Natural killer cell (primary cell): ENCODE measurements around the gene INPP5F. TPM values are rescaled to one million over a fixed set of nuclear protein-coding genes. Genes with fewer than 3 reads are reported as not detected.

Experiments
- ATAC-seq, 3 donors: fragments of 150-1000 bp in 2 of 3; fragments of 200-7000 bp in 1 of 3; cut with Tn5 transposase; 1 replicate in 1 of 3; 2 replicates in 2 of 3; pipeline ENCODE4 v1.10.0; 2021; ENCODE audit warnings: mild to moderate bottlenecking in 2 of 3, moderate library complexity in 2 of 3
- DNase-seq, 2 donors: peaks; one replicate each; pipeline versions ENCODE4 v3.0.0 to v3.0.0-alpha.2; 2013 to 2021; ENCODE audit warnings: mixed read lengths in 1 of 2
- H3K27ac ChIP-seq: one replicate; pipeline ENCODE4 v1.5.1; 2013; ENCODE audit warnings: mild to moderate bottlenecking, low read length
- H3K27me3 ChIP-seq: one replicate; pipeline ENCODE4 v1.6.1; 2013; ENCODE audit warnings: low read length; ENCODE audit not compliant: control insufficient read depth, insufficient read depth
- H3K36me3 ChIP-seq: one replicate; pipeline ENCODE4 v1.6.1; 2013; ENCODE audit warnings: low read length; ENCODE audit not compliant: control insufficient read depth, insufficient read depth
- H3K4me1 ChIP-seq: one replicate; pipeline ENCODE4 v1.6.1; 2013; ENCODE audit warnings: low read length; ENCODE audit not compliant: control insufficient read depth, insufficient read depth
- H3K4me3 ChIP-seq: one replicate; pipeline ENCODE4 v1.5.1; 2013; ENCODE audit warnings: low read length
- H3K9me3 ChIP-seq: one replicate; pipeline ENCODE4 v1.6.1; 2013; ENCODE audit warnings: low read length; ENCODE audit not compliant: control insufficient read depth, insufficient read depth
- H3K27ac Mint-ChIP-seq, 2 donors: one replicate each; pipeline ENCODE4 v1.8.0; 2022; ENCODE audit warnings: mild to moderate bottlenecking in 2 of 2, mixed read lengths in 2 of 2, moderate library complexity in 1 of 2
- H3K27me3 Mint-ChIP-seq, 2 donors: one replicate each; pipeline ENCODE4 v1.8.0; 2022; ENCODE audit warnings: low read depth in 2 of 2, mixed read lengths in 2 of 2
- H3K36me3 Mint-ChIP-seq: one replicate; pipeline ENCODE4 v1.8.0; 2022; ENCODE audit warnings: mixed read lengths
- H3K4me1 Mint-ChIP-seq, 2 donors: one replicate each; pipeline ENCODE4 v1.8.0; 2022; ENCODE audit warnings: mixed read lengths in 2 of 2
- H3K4me3 Mint-ChIP-seq: one replicate; pipeline ENCODE4 v1.8.0; 2022; ENCODE audit warnings: mild to moderate bottlenecking, moderate library complexity, mixed read lengths
- H3K9me3 Mint-ChIP-seq, 2 donors: one replicate each; pipeline ENCODE4 v1.8.0; 2022; ENCODE audit warnings: mixed read lengths in 2 of 2
- WGBS: methylation state at CpG from one replicate; pipeline ENCODE4 v1.1.7; 2013; ENCODE audit warnings: missing lambda C conversion rate; ENCODE audit not compliant: insufficient coverage; 5-methylcytosine and 5-hydroxymethylcytosine counted together
- intact Hi-C: fragments of 100-400 bp; cut with micrococcal nuclease; formaldehyde crosslinking; loops from one replicate; pipeline ENCODE4 v1.14.2; 2022
- total RNA-seq, 4 donors: library from RNA; stranded (reverse); fragments of 120-200 nt in 1 of 4; gene quantifications; one replicate each; pipeline versions ENCODE4 v1.2.3 to v1.2.4, GENCODE V29; 2013 to 2022
- TF ChIP-seq, protein P1 (sequence below): fragments of 200-600 bp; IDR thresholded peaks from one replicate; pipeline ENCODE4 v1.8.0; 2022; ENCODE audit warnings: antibody characterized with exemption

INPP5F gene
- total RNA-seq, 3 donors from 2014 or later (not counting 1 experiment from before 2014, with no cell fraction given) = 12.8 to 18.2 (median 15.8) TPM

DNA sequence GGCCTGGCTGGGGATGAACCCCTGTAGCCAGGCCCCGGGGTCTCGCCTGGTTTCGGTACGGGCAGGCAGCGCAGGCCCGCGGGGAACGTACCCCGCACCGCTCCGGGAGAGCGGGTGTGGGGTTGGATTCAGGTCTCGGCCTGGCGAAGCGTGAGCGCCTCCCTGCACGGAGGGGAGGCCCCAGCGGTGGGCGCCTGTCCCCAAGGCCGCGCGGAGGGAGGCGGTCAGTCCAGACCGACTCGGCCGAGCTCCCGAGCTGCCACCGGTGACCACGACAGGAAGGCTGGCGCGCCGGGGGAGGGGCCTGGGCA lies 378 bp upstream of the INPP5F start:
- H3K27me3 ChIP-seq = no peaks in the 10 kb centered on the region
- intact Hi-C loops = loop anchor here (5.0 kb wide), 3 partner anchors 73 to 453 kb away; partner anchors contain the start of genes BAG3 and TIAL1
- H3K4me1 ChIP-seq = peaks cover 18% of the 10 kb centered on the region
- Mint-ChIP-seq H3K4me3 (peak overlapping the region; percentile 88), H3K36me3 (no peaks in the 10 kb centered on the region), H3K27me3 (no peaks in the 10 kb centered on the region), H3K9me3 (no peaks in the 10 kb centered on the region), H3K4me1 (peaks cover 30 to 34% of the 10 kb centered on the region in 2 donors), H3K27ac (peak overlapping the region; percentile 24 to 80)
- H3K4me3 ChIP-seq = peak overlapping the region; percentile 45
- H3K36me3 ChIP-seq = no peaks in the 10 kb centered on the region
- TF ChIP-seq, protein P1, sequence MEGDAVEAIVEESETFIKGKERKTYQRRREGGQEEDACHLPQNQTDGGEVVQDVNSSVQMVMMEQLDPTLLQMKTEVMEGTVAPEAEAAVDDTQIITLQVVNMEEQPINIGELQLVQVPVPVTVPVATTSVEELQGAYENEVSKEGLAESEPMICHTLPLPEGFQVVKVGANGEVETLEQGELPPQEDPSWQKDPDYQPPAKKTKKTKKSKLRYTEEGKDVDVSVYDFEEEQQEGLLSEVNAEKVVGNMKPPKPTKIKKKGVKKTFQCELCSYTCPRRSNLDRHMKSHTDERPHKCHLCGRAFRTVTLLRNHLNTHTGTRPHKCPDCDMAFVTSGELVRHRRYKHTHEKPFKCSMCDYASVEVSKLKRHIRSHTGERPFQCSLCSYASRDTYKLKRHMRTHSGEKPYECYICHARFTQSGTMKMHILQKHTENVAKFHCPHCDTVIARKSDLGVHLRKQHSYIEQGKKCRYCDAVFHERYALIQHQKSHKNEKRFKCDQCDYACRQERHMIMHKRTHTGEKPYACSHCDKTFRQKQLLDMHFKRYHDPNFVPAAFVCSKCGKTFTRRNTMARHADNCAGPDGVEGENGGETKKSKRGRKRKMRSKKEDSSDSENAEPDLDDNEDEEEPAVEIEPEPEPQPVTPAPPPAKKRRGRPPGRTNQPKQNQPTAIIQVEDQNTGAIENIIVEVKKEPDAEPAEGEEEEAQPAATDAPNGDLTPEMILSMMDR = no peak
- under 1% methylated on average over 32 of the region's 32 CpGs for WGBS
- peak overlapping the region; percentile 84 for H3K27ac ChIP-seq
- ATAC-seq (no peak), DNase-seq (no peak)
- H3K9me3 ChIP-seq = no peaks in the 10 kb centered on the region

DNA sequence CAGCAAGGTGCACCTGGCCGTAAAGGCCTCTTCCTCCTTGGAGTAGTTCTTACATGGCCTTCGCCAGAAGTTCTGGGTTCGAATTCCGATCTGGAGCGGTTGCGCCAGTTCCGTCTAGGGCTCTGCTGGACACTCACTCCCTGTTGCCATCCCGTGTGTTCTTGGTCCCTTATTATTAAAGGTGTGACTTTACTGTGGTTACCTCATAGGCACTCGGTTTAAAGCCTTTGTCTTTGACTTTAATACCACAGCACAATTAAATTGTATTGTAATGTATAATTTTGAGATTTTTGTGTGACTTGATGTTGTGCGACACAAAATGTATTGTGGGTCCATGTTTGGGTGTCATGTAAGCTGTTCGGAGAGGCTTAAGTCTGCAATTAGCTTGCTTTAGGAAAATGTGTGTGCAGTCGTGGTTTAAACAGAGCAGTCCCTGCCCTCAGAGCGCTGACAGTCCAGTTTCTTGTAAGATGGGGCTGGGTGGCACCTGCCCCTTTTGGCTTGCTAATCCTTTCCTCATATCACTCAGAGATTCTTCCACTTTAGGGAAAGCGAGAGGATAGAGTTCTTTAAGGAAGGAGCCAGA lies 919 bp downstream of the INPP5F start:
- peaks cover 30 to 34% of the 10 kb centered on the region in 2 donors for H3K4me1 Mint-ChIP-seq
- intact Hi-C loops = loop anchor here (1.0 to 5.0 kb wide), 4 partner anchors 40 to 454 kb away; partner anchors contain the start of genes BAG3 and TIAL1
- H3K9me3 Mint-ChIP-seq = no peaks in the 10 kb centered on the region
- Histone ChIP-seq H3K4me1 (peaks cover 18% of the 10 kb centered on the region), H3K4me3 (peak overlapping the region; percentile 45), H3K27me3 (no peaks in the 10 kb centered on the region), H3K36me3 (no peaks in the 10 kb centered on the region), H3K27ac (no peak overlapping the region), H3K9me3 (no peaks in the 10 kb centered on the region)
- DNase-seq (peak in 1 of 2 donors; percentile 13), ATAC-seq (no peak)
- 57% methylated on average over 13 of the region's 14 CpGs for WGBS
- no peaks in the 10 kb centered on the region for H3K36me3 Mint-ChIP-seq
- H3K27ac Mint-ChIP-seq = peak overlapping the region; percentile 10 to 66
- TF ChIP-seq, protein P1 = no peak
- H3K27me3 Mint-ChIP-seq = no peaks in the 10 kb centered on the region
- peak overlapping the region; percentile 92 for H3K4me3 Mint-ChIP-seq

DNA sequence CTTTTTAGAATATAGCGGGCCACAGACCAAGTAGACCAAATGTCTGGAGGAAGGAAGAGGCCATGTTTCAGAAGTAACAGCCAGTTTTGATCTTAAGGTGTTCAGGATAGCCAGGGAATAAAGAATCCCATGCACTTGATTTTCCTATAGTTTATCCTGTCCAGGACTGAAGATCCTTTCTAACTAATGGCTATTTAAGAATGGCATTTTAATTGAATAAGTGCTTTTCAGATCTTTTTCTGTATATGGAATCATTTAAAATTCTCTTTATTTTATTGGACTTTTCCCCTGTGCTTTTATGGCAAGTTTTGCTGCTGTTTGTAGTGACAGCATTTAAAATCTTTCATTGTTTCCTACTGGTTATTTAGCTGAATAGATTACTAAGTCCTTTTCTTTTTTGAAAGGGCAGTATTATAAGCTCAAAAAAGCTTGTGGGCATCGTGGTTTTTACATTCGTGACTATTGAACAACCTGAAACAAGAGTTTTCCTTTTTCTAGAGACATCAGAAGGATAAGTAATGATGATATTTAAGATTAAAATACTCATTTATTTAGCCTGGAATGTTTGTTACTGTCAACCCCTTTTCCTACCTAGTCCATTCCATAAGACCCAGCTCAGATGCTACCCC lies 2.4 kb downstream of the INPP5F start:
- peak overlapping the region; percentile 43 for H3K4me3 Mint-ChIP-seq
- no peak overlapping the region for H3K27ac ChIP-seq

More for the DNA sequence above, 2.4 kb downstream of the INPP5F start:
- DNase-seq (no peak), ATAC-seq (no peak)
- TF ChIP-seq, protein P1 = no peak
- no peaks in the 10 kb centered on the region for H3K36me3 Mint-ChIP-seq
- Histone ChIP-seq H3K9me3 (no peaks in the 10 kb centered on the region), H3K27me3 (no peaks in the 10 kb centered on the region), H3K4me1 (peaks cover 18% of the 10 kb centered on the region), H3K4me3 (no peak overlapping the region), H3K36me3 (no peaks in the 10 kb centered on the region)
- 86% methylated on average over 1 of the region's 3 CpGs for WGBS
- no peaks in the 10 kb centered on the region for H3K9me3 Mint-ChIP-seq
- no peaks in the 10 kb centered on the region for H3K27me3 Mint-ChIP-seq
- intact Hi-C loops = loop anchor here (5.0 kb wide), 3 partner anchors 76 to 456 kb away; partner anchors contain the start of genes BAG3 and TIAL1
- peak overlapping the region in 1 of 2 donors; percentile 38 for H3K27ac Mint-ChIP-seq
- H3K4me1 Mint-ChIP-seq = peaks cover 30 to 37% of the 10 kb centered on the region in 2 donors
